CD4-positive, alpha-beta T cell treated with Interleukin-1 beta for 1 hour (primary cell): ENCODE measurements around the gene LITAFD.
"Not testable (repeated sequence)": the region's sequence is repeated elsewhere in the genome, so short reads cannot be mapped to it uniquely, and the experiment has no call there.

ENCODE experiments used
- DNase-seq, 2 donors: peaks; one replicate each; pipeline ENCODE4 v3.0.0-alpha.2; 2020 to 2022

Gene LITAFD

DNA sequence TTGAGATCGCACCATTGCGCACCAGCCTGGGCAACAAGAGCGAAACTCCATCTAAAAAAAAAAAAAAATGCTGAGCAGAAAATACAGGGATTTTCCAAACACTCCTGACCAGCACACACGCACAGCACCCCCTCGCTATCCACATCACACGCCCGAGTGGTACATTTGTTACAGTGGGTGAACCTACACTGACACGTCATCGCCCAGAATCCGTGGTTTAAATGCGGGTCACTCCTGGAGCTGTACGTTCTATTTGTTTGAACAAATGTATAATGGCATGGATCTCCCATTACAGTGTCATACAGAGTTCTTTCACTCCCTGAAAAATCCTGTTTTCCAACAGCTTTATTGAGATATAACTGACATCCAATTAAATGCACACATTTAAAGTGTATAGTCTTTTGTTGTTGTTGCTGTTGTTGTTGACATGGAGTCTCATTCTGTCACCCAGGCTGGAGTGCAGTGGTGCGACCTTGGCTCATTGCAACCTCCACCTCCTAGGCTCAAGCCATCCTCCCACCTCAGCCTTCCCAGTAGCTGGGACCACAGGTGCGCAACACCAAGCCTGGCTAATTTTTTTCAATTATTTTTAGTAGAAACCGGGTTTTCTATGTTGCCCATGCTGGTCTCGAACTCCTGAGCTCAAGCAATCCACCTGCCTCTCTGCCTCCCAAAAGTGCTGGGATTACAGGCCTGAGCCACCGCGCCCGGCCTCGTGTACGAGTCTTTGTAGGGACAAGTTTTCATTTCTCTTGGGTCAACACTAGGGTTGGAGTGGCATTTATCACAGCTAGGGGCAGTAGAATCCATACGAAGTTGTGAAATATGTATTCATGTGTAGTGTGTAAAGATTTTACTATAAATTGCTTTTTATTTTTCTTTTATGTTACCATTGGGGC lies 8.9 kb upstream of the LITAFD start:
- no peak for DNase-seq

DNA sequence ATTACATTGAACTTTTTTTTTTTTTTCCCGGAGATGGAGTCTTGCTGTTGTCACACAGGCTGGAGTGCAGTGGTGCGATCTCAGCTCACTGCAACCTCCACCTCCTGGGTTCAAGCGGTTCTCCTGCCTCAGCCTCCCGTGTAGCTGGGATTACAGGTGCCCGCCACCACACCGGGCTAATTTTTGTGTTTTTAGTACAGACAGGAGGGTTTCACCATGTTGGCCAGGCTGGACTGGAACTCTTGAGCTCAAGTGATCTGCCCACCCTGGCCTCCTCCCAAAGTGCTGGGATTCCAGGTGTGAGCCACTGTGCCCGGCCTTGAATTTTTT lies 8.3 kb upstream of the LITAFD start:
- DNase-seq = not testable (repeated sequence)

DNA sequence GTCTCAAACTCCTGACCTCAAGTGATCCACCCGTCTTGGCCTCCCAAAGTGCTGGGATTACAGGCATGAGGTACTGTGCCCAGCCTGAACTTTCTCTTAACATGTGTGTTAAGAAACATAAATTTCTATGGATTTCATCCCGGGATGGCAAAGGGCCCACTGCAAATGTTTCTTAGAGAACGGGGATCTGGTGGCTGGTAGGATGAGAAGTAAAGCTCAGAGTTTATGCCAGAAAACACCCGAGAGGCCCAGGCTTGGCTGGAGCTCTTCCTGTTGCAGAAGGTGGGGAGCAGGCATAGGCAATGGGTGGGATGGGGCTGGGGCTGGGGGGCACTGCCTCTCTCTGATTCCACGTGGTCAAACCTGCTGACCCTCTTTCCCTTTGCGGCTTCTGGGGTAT lies 7.8 kb upstream of the LITAFD start:
- DNase-seq = no peak

DNA sequence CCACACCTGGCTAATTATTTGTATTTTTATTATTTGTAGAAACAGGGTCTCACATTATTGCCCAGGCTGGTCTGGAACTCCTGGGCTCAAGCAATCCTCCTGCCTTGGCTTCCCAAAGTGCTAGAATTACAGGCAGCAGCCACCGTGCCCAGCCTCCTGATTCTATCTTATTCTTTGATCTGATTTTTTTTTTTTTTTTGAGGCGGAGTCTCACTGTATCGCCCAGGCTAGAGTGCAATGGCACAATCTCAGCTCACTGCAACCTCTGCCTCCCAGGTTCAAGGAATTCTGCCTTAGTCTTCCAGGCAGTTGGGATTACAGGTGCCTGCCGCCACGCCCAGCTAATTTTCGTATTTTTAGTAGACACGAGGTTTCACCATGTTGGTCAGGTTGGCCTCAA lies 6.8 kb upstream of the LITAFD start:
- DNase-seq = not testable (repeated sequence)

DNA sequence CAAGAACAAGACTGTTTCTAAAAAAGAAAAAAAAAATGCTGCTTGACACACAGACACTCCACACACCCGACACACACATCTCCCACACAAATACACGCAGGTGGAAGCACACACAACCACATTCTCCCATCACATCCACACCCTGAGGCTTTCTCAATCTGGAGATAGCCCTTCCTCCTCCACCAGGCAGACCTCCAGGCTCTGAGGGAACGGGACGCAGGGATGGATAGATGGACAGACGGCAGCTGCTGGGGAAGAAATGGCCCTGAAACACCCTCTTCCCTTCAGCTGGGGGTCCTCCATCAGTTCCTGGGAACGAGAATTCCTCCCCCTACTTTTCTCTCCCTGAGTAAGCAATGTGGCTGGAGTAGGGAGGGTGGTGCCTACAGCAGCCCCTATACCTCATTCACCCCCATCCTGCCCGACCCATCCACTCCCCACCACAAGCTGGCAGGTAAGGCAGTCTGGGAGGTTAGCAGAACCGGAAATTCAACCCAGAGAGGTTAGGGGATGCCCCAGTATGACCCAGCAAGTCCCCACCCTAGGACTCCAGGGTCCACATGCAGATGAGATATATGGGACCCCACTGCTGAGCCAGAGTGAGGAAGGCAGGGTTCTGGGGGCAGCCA lies 4.1 kb upstream of the LITAFD start:
- DNase-seq = no peak

DNA sequence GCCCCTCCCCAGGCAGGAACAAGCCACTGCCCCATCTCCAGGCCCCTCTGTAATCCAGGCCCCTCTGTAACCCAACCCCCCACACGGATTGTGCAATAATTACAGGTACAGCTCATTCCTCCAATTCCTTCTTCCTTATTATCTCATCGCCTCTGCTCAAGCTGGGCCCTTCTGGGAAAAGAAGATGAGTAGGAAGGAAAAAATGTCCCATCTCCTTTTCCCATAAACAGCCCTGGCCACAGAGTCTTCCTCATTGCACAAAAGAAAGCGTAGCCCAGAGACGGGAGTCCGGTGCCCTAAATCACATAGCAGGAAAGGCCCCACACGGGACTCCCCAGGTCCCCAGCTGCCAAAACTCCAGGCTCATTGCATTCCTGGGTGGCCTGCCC lies 3.6 kb upstream of the LITAFD start:
- no peak for DNase-seq

DNA sequence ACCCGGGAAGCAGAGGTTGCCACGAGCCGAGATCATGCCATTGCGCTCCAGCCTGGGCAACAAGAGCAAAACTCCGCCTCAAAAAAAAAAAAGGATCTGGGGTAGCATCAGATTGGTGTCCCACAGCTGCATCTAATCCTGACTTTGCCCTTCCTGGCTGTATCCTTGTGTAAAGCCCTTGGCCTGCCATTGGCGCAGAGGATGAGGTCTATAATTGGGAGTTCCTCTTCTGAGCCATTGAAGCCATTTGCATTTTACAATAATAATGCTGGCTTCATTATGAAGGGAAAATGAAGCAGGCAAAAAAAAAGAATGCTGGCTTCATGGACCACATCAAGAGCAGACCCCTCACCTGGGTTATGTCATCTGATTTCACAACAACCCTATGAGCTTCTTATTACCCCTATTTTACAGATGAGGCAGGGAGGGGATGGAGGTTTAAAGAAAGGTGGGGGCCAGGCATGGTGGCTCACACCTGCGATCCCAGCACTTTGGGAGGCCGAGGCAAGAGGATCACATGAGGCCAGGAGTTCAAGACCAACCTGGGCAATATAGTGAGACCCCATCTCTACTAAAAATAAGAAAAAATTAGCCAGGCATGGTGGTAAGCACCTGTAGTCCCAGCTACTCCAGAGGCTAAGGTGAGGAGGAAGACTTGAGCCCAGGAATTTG lies 1.2 kb upstream of the LITAFD start:
- DNase-seq = no peak

DNA sequence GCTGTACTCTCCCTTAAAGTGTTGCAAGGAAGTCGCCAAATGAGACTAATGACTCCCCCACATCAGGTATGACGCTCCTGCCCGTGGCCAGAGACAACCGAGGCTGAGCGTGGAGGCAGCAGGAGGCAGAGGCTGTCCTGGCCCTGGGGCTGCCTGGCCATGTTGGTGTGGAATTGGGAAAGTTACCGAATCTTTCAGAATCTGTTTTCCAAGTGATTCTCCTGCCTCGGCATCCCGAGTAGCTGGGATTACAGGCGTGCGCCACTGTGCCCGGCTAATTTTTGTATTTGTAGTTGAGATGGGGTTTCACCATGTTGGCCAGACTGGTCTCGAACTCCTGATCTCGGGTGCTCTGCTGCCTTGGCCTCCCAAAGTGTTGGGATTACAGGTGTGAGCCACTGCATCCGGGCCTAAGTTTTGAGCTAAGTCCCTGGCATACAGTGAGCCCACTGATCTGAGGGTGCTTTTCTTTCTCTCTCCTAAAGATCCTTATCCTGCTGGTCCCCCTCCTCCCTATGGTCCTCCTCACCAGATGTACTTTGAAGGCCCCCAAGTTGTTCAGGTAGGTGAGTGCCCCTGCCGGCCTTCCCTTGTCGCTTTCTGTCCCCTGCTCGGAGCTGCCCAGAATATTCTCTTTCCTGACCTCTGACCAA lies 700 bp downstream of the LITAFD start:
- DNase-seq = no peak

DNA sequence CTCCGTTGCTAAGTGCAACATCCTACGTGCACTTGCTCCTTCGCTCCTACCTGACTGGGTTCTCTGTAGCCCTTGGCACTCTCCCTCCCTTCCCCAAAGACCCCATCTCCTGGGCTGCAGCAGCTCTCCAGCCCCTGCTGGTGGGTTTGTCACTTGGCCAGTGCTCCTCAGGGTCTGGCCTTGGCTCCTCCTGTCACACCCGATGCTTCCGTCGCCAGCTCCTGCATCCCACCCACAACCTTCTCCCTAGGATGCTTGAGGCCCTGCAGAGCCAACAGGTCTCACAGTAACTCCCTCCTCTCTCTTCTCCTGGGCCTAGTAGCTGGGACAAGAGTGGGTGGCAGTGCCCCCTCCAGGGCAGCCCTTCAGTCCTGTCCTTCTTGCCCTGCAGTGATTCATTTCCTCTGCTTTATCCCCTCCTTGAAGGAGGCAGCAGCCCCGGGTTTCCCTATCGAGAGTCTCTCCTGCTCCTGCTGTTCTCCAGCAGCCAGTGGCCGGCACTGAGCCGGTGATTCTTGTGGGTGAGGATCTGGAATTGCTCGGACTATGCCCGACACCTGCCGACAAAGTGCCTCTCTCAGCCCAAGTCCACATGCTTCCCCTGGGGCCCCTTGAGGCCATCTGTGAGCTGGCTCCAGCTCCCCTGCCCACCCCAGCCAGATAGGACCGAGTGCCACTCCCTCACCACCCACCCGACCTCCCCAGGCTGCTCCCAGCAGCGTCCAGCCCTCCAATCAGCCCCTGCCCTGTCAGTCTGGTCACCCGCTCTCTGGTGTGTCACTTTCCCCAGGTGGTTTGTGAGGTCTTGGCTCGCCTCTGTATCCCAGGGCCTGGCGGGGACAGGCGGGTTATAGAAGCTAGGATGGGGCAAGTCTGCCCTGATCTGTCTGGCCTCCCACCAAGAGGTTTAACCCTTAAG lies 3.8 kb downstream of the LITAFD start:
- DNase-seq = no peak

DNA sequence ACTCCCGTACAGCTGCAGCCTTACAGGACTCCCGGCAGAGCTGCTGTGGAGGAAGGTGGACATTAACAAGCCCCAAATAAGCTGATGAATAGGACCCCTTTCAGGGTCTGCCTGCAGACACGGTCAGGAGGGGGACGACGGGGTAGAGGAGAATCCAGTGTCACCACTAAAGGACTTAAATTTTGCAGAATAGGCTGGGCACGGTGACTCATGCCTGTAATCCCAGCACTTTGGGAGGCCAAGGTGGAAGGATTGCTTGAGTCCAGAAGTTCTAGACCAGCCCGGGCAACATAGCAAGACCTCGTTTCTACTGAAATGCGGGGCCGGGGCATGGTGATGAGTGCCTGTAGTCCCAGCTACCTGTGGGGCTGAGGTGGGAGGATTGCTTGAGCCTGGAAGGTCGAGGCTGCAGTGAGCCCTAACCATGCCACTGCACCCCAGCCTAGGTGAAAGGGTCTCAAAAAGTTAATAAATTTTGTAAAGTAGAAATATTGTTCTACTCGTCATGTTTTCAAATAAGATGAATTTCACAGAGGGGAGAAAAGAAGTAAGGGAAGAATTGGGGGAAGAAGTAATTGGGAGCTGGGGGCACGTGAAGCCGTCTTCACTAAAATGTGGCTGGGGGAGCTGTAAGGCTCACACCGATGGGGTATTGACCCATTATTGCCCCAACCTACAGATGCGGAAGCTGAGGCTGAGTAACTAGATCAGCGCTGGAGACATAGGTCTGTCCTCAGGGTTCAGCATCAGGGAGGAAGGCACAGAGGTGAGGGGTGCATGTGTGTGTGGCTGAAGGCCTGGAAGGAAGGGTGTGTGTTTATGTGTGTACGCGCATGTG lies 4.7 kb downstream of the LITAFD start:
- DNase-seq = no peak

DNA sequence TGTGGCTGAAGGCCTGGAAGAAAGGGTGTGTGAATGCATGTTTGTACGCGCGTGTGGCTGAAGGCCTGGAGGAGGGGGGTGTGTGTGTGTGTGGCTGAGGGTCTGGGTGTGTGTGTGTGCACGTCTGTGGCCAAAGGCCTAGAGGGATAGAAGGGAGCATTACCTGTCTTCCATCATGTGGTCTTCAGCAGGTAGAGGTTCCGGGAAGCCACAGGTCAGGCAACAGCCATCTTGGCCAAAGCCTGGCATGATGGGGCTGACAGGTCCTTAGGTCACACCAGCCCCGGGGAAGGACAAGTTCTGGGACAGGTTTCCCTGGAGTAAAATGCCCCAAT lies 5.2 kb downstream of the LITAFD start:
- DNase-seq = no peak

DNA sequence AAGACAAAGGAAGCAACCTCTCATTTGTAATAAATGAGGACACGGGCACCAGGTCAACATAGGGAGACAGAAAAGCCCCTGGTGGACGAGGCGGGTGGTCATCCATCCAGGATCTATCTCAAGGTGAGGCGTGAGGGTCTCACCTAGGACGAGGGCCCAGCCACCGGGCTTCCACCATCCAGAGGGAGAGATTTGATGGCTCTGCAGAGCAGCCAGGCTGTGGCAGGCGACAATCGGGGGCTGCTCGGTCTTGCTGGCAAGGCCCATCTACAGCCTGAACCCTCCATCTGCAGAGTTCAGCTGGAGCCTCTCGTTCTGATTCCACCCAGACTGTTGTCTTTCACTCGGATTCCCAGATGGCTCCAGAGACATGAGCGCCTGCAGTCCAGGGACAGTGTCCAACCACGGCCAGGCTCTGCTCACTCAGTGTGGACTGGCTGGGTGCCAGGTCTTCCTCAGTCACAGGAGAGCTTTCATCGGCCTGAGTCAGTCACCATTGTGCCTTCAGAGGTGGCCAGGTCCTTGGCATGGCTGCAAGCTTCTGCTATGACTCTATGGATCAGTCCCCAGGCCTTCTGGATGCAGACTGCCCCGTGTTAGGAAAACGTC lies 5.9 kb downstream of the LITAFD start:
- DNase-seq = no peak

DNA sequence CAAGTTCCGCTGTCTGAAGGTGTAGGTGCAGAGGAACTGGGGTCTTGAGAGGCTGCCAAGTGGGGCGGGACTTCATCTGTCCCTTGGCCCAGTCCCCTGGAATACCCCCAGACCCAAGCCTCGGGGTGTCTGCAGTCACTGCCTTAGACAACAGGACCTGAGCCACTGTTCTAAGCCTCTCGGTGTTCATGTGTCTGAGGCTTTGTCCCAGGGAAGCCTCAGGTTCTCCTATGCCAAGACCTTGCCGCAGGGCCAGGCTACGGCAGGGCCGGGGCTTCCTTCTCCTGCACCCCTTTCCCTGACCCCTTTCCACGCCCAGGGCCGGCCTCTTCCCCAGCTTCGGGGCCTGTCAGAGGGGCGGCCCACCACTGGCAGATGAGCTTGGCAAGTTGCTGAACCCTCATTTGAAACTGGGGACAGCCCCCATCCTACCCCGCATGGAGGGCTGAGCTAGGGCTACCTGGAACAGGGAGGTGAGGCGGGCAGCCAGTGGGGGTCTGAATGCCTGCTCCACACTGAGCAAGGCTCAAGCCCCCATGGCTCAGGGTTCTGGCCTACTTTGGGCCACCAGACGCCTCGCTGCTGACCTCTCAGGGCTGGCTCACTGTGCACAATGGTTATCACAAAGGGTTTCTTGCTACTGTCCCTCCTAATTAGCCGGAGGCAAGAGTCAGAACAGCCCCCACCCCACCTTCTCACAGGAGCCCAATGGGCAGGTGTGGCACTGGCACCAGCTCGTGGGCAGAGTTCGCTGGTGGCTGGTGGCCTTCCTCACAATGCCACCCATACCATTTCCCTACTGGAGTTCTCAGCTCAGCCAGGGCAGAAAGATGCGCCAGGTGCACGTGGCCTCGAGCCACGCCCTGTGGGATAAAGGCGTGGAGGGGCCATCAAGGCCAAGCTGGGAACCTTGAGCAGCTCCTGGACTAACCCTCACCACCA lies 7.1 kb downstream of the LITAFD start:
- no peak for DNase-seq

DNA sequence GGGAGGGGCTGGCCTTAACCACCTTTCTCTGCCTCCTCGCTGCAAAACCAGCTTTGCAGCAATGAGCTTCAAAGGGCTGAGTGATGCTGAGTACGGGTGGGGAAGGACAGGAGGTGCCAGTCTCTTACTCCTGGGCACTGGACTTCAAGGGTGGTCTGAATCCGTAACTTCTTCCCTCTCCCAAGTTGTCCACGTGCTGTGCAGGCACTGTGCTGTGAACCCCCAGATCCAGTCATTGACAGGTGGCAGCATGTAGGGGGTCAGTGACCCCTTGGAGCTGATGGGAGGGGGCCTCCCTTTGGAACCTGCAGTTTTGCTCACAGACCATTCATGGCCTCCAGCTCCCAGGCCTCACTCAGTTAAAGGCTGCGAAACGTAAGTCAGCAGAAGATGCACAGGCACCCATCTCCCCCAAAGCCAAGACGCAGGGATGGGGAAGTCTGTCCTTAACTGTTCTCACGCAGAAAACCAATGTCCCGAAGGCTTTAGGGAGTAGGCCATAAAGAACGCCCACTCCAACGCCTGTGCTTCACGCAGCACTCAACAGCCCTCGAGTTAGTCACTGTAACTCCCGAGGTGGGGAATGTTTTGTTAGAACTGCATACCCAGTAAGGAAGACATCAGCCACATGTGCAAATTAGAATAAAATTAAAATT lies 7.9 kb downstream of the LITAFD start:
- no peak for DNase-seq

DNA sequence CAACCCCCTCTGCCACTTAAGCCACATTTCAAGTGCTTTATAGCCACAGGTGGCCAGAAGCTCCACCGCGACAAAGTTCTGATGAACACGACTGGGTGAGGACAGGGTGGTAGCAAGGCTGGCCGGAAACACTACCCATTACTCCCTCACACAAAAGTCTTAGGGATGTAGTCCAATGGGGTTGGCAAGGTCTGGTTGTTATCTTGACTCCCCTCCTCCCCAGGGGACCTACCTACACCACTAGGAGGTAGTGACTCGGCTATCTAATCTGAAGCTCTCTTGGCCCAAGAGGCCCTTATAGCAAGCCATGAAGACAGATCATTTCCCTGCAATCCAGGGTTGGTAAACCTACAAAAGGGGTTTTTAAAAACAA lies 8.4 kb downstream of the LITAFD start:
- no peak for DNase-seq

DNA sequence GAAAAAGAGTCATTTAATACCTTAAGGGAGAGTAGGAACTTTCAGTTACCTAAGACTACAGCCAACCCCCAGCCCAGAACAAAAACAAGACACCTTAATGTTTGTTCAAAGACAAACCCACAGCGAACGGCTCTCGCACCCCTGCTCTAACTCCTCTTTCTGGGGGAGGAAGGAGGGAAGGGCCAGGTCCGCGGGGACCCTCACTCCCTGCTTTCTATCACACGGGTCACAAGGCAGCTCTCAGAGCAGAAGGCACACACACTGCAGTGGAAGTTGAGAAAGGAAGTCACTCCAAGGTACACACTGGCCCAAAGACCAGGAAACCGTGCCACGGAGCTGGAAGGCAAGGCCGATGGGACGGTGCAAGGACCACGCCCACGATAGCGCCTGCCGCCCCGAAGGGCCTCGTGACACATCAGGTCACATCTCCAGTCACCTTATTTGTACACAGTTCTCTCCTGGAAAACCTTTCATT lies 10.0 kb downstream of the LITAFD start:
- no peak for DNase-seq

DNA sequence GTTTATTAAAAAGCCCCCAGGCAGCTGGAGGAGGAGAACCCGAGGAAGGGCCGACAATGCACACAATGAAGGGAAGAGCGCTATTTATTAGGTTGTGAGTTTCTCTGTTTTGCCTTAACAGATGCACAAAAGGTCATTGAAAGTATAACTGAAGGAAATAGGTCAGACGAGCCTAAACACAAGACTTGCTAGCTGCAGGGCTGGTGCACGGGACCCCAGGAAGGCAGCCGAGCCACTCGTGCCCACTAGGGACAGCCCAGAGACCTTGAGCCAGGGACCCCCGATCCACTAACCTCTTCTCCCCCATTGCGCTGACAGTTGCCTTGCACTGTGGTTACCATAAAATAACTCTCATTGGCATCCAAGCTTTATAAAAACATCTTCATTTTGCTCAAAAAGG lies 11.3 kb downstream of the LITAFD start:
- no peak for DNase-seq

DNA sequence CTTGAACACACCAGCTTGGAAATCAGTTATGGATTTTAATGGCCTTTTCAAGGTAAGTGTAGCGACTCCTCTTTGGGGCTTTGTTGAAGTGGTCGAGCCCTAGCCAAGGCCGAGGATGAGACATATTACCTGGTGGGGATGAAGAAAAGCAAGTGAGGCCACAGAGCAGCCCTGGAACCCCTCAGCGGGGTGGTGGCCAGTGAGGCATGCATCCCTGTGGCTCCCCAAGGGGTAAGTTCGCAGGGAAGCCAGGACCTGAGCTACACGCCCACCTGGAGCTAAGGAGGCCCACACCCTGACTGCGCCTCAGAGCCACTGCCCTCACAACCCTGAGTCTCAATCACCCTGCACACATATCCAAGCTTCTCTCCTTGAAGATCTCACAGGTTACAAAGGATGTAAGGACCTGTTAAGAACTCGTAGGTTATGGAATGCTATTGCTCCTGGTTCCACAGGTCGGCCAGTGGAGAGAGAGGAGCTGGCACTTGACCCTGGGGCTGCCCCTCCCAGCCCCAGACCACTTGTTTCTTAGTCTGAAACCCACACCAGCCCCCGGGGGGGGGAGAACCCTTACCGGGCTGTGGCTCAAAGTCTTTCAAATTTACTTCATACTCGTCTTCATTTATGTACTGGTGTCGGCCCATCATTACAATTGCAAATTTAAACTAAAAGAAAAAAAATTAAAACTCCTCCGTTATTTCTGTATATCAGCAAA lies 12.0 kb downstream of the LITAFD start:
- DNase-seq = no peak
